GM19324 (cell line): Measurements from ENCODE around the gene GNL3L.
A peak's percentile ranks its signal among the peaks of the same experiment; 100 is the strongest.
"Not testable (repeated sequence)": the region's sequence is repeated elsewhere in the genome, so short reads cannot be mapped to it uniquely, and the experiment has no call there.

Experiments used
- ATAC-seq: cut with Tn5 transposase; IDR thresholded peaks from one replicate; pipeline ENCODE4 v1.9.1; 2021; ENCODE audit warnings: mild to moderate bottlenecking, moderate library complexity; ENCODE audit not compliant: unreplicated experiment, low FRiP score

Gene GNL3L

DNA sequence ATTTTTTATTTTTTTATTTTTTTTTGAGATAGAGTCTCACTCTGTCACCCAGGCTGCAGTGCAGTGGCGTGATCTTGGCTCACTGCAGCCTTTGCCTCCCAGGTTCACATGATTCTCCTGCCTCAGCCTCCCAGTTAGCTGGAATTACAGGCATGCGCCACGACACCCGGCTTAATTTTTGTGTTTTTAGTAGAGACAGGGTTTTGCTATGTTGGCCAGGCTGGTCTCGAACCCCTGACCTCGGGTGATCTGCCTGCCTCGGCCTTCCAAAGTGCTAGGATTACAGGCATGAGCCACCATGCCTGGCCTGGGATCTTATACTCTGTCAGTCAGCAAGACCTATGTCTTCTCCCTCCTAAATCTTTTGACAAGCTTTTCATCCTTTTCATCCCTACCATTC, 25.0 kb downstream of the GNL3L start:
- not testable (repeated sequence) for ATAC-seq

GRCh38 chrX:54560411-54560810, 30.4 kb downstream of the GNL3L start:
- no peak for ATAC-seq

DNA sequence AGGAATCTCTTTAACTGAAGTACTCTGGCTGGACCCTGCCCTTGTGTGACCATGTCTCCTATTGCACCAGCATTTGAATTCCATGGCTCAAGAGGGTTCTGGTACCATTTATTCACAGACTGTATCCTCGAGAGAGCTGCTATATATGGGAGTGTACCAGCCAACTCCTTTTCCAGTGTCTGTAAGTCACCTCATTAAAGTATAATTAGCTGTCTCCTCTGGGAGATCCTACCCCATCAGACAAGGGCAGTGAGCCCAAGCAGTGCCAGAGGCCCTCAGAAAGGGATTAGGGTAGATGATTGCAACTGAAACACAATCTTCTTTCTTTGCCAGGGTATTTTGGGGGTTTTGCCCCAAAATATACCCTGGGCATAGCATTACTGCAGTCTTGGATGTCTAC, 31.6 kb downstream of the GNL3L start:
- no peak for ATAC-seq

DNA sequence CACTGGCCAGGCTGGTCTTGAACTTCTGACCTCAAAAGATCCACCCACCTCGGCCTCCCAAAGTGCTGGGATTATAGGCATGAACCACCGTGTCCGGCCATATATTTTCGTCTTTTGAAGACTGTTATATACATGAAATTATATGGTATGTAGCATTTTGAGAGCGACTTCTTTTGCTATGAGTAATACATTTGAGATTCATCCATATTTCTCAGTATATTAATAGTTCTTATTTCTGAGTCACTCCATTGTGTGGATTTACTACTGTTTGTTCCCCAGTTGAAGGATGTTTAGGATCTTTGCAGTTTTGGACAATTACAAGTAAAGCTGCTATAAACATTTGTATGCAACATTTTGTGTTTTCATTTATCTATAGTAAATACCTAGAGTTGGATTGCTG, 34.9 kb downstream of the GNL3L start:
- ATAC-seq: no peak

GRCh38 chrX:54570332-54570731, 40.3 kb downstream of the GNL3L start:
- no peak for ATAC-seq

- ATAC-seq: not testable (repeated sequence)
Measured at GRCh38 chrX:54572641-54573040, 42.6 kb downstream of the GNL3L start.

- ATAC-seq: peak; percentile 60
Measured at GRCh38 chrX:54597728-54598127, 67.7 kb downstream of the GNL3L start.

- no peak for ATAC-seq
Measured at GRCh38 chrX:54602563-54602962, 72.5 kb downstream of the GNL3L start.
